SK-N-SH (cell line): ENCODE measurements around the gene SH2B2. TPM values are rescaled to one million over a fixed set of nuclear protein-coding genes. Genes with fewer than 3 reads are reported as not detected.
A peak's percentile ranks its signal among the peaks of the same experiment; 100 is the strongest.

ENCODE experiments used
- CTCF ChIA-PET: fragments of 300-600, 350-600 bp; formaldehyde crosslinking; extraction: SDS; loops from one replicate; lab custom pipeline; 2021; lab: Yijun Ruan, JAX
- POLR2A ChIA-PET: fragments of 350-600 bp; sonication (Branson Sonifier 250); formaldehyde crosslinking; extraction: SDS; loops from one replicate; lab custom pipeline; 2020; ENCODE audit warnings: antibody characterized with exemption, inconsistent platforms; lab: Yijun Ruan, JAX
- DNase-seq: peaks from one replicate; pipeline ENCODE4 v3.0.0; 2012
- H2AFZ ChIP-seq: fragments of 200-600 bp; sonication (generic); 2 replicates; pipeline ENCODE4 v1.8.1; 2016; ENCODE audit warnings: antibody characterized with exemption, mild to moderate bottlenecking, low read depth
- H3F3A ChIP-seq: fragments of 200-600 bp; sonication (generic); replicated peaks from 2 replicates; pipeline ENCODE3; 2016; ENCODE audit warnings: antibody characterized with exemption, mild to moderate bottlenecking; ENCODE audit not compliant: insufficient read depth
- H3K27ac ChIP-seq, 2 experiments: fragments of 200-500 bp in 1 of 2; fragments of 200-600 bp in 1 of 2; sonication (Bioruptor generic) in 1 of 2; sonication (generic), shearing (Covaris generic) in 1 of 2; 2 replicates each; pipeline versions ENCODE4 v1.5.1 to v1.6.1; 2014 to 2016; ENCODE audit warnings: low read depth in 2 of 2, inconsistent platforms in 1 of 2, low read length in 1 of 2, mild to moderate bottlenecking in 1 of 2, mixed read lengths in 1 of 2
- H3K27me3 ChIP-seq: fragments of 200-600 bp; sonication (generic), shearing (Covaris generic); 2 replicates; pipeline ENCODE4 v1.6.1; 2016; ENCODE audit warnings: mixed run types; ENCODE audit not compliant: insufficient read depth
- H3K36me3 ChIP-seq, 2 experiments: fragments of 200-500 bp in 1 of 2; fragments of 200-600 bp in 1 of 2; sonication (Bioruptor generic) in 1 of 2; sonication (generic) in 1 of 2; replicated peaks in 1 of 2; 2 replicates each; pipeline versions ENCODE3 to v1.5.1; 2014 to 2016; ENCODE audit warnings: low read length in 1 of 2, mild to moderate bottlenecking in 1 of 2; ENCODE audit not compliant: insufficient read depth in 2 of 2, control insufficient read depth in 1 of 2
- H3K4me1 ChIP-seq, 2 experiments: fragments of 200-500 bp in 1 of 2; fragments of 200-600 bp in 1 of 2; sonication (Bioruptor generic) in 1 of 2; sonication (generic), shearing (Covaris generic) in 1 of 2; 2 replicates each; pipeline versions ENCODE4 v1.5.1 to v1.6.1; 2014 to 2016; ENCODE audit warnings: low read depth in 1 of 2, low read length in 1 of 2, mixed run types in 1 of 2; ENCODE audit not compliant: insufficient read depth in 2 of 2, control insufficient read depth in 1 of 2
- H3K4me2 ChIP-seq: fragments of 200-600 bp; sonication (generic), shearing (Covaris generic); 2 replicates; pipeline ENCODE4 v1.6.1; 2017; ENCODE audit warnings: mixed run types
- H3K4me3 ChIP-seq, 2 experiments: fragments of 200-500 bp in 1 of 2; fragments of 200-600 bp in 1 of 2; sonication (Bioruptor generic) in 1 of 2; sonication (generic), shearing (Covaris generic) in 1 of 2; 2 replicates each; pipeline versions ENCODE4 v1.5.1 to v1.8.1; 2014 to 2016; ENCODE audit warnings: low read depth in 2 of 2, inconsistent platforms in 1 of 2, low read length in 1 of 2, mild to moderate bottlenecking in 1 of 2, mixed read lengths in 1 of 2, moderate library complexity in 1 of 2
- H3K79me2 ChIP-seq: fragments of 200-600 bp; sonication (generic); 2 replicates; pipeline ENCODE4 v1.8.1; 2017; ENCODE audit warnings: mild to moderate bottlenecking; ENCODE audit not compliant: insufficient read depth
- H3K9ac ChIP-seq: fragments of 200-600 bp; sonication (generic); 2 replicates; pipeline ENCODE4 v1.6.1; 2017; ENCODE audit warnings: mixed run types
- H3K9me2 ChIP-seq: fragments of 200-600 bp; sonication (generic); 2 replicates; pipeline ENCODE4 v1.6.1; 2017; ENCODE audit warnings: mixed run types
- H3K9me3 ChIP-seq: fragments of 200-600 bp; sonication (generic); 2 replicates; pipeline ENCODE4 v1.6.1; 2017; ENCODE audit warnings: mixed run types, mild to moderate bottlenecking, moderate library complexity
- H4K20me1 ChIP-seq: fragments of 200-600 bp; sonication (generic); 2 replicates; pipeline ENCODE4 v1.6.1; 2017; ENCODE audit warnings: mild to moderate bottlenecking, mixed run types; ENCODE audit not compliant: insufficient read depth
- CTCF ChIP-seq: fragments of 200-600 bp; sonication (generic); IDR thresholded peaks from 2 replicates; pipeline ENCODE4 v1.6.1; 2017; ENCODE audit warnings: antibody characterized with exemption, mild to moderate bottlenecking, moderate library complexity
- EP300 ChIP-seq, 2 experiments: IDR thresholded peaks; 2 replicates each; pipeline versions ENCODE4 v1.4.0 to v1.6.1; 2012; ENCODE audit warnings: borderline replicate concordance in 1 of 2, low read depth in 1 of 2, low read length in 1 of 2
- GATA2 ChIP-seq: sonication (generic); formaldehyde crosslinking; IDR thresholded peaks from 2 replicates; pipeline ENCODE4 v1.5.0; 2020; ENCODE audit warnings: mild to moderate bottlenecking, missing genetic modification reagents
- MEF2A ChIP-seq: IDR thresholded peaks from 2 replicates; pipeline ENCODE4 v1.4.0; 2012; ENCODE audit warnings: low read depth, borderline replicate concordance
- POLR2AphosphoS5 ChIP-seq: IDR thresholded peaks from 2 replicates; pipeline ENCODE4 v1.6.1; 2012; ENCODE audit warnings: low read depth, low read length
- REST ChIP-seq: IDR thresholded peaks from 2 replicates; pipeline ENCODE4 v1.6.1; 2012; ENCODE audit warnings: mild to moderate bottlenecking, low read depth, low read length, moderate library complexity
- TAF1 ChIP-seq: IDR thresholded peaks from 2 replicates; pipeline ENCODE4 v1.6.1; 2012; ENCODE audit warnings: low read depth, mild to moderate bottlenecking, low read length, moderate library complexity, borderline replicate concordance
- USF2 ChIP-seq: fragments of 150-350 bp; IDR thresholded peaks from 2 replicates; pipeline ENCODE4 v1.6.1; 2017; ENCODE audit warnings: antibody characterized with exemption, low read length, low read depth, borderline replicate concordance
- ZBTB33 ChIP-seq: IDR thresholded peaks from 2 replicates; pipeline ENCODE4 v1.4.0; 2012; ENCODE audit warnings: low read depth, borderline replicate concordance
- WGBS: methylation state at CpG from one replicate; pipeline ENCODE4 v1.1.6; 2017; ENCODE audit warnings: low lambda C conversion rate; 5-methylcytosine and 5-hydroxymethylcytosine counted together
- polyA plus RNA-seq, 3 experiments: library from polyadenylated mRNA; depleted of rRNA; stranded (reverse); fragments of >200 nt; gene quantifications; 2 replicates each; pipeline ENCODE4 v1.2.3, GENCODE V29; 2012

Gene SH2B2
- polyA plus RNA-seq, 1 of the 3 experiments (the other 2 are of a cell fraction), result 4.7 TPM

GRCh38 chr7:102251531-102252365, 34.9 kb upstream of the SH2B2 start (continued):
- TF ChIP-seq CTCF, result no peak
- no peak for TF ChIP-seq TAF1

GRCh38 chr7:102252366-102252982, 34.2 kb upstream of the SH2B2 start:
- WGBS, result 74% methylated on average over 11 of the region's 11 CpGs
- H3K36me3 ChIP-seq, result peaks cover 0 to 14% of the 10 kb centered on the region in 2 experiments
- H4K20me1 ChIP-seq, result no peaks in the 10 kb centered on the region
- peak overlapping the region in 1 of 2 experiments; percentile 91; a peak in 2 of 4 replicates for H3K27ac ChIP-seq
- no peaks in the 10 kb centered on the region for H3K9me2 ChIP-seq
- H3K27me3 ChIP-seq, result no peaks in the 10 kb centered on the region
- DNase-seq, result peak; percentile 68
- H3K9ac ChIP-seq, result no peak overlapping the region
- no peaks in the 10 kb centered on the region for H3K79me2 ChIP-seq
- no peak overlapping the region for H2AFZ ChIP-seq
- no peaks in the 10 kb centered on the region for H3K9me3 ChIP-seq
- TF ChIP-seq GATA2 (CRISPR knock-in tag) (peak; percentile 41), EP300 (IDR thresholded peaks at IDR 0.05; ENCODE audit: borderline replicate concordance in 1 of 2, low read depth in 1 of 2, low read length in 1 of 2) (no peak)
- peaks cover 0 to 40% of the 10 kb centered on the region in 2 experiments; a peak in 2 of 4 replicates for H3K4me1 ChIP-seq
- no peaks in the 10 kb centered on the region for H3F3A ChIP-seq
- CTCF ChIA-PET, result interaction anchor here (0.6 to 9.3 kb wide), 16 partner anchors 9 to 714 kb away, joined by 3 to 85 read pairs (median 5); no protein-coding TSS in a partner anchor
- no peak overlapping the region for H3K4me2 ChIP-seq
- no peak overlapping the region for H3K4me3 ChIP-seq
- POLR2A ChIA-PET, result interaction anchor here (1.1 kb wide), 1 partner anchor 18 kb away, joined by 8 read pairs; no protein-coding TSS in a partner anchor

- no peak for DNase-seq
- Histone ChIP-seq H3K79me2 (no peaks in the 10 kb centered on the region), H3K36me3 (peaks cover 0 to 14% of the 10 kb centered on the region in 2 experiments), H3K4me1 (peaks cover 0 to 42% of the 10 kb centered on the region in 2 experiments; a peak in 2 of 4 replicates), H4K20me1 (no peaks in the 10 kb centered on the region), H3K27me3 (no peaks in the 10 kb centered on the region), H3K27ac (peak overlapping the region in 1 of 2 experiments; percentile 91; a peak in 2 of 4 replicates), H3K9me3 (no peaks in the 10 kb centered on the region), H3K9me2 (no peaks in the 10 kb centered on the region), H3K4me3 (no peak overlapping the region), H2AFZ (no peak overlapping the region), H3K4me2 (no peak overlapping the region), H3F3A (no peaks in the 10 kb centered on the region), H3K9ac (no peak overlapping the region)
- WGBS, result 96% methylated on average over 18 of the region's 19 CpGs
- POLR2A ChIA-PET, result interaction anchor here (1.0 to 1.1 kb wide), 2 partner anchors 17 kb away, joined by 3 to 8 read pairs; no protein-coding TSS in a partner anchor
- CTCF ChIA-PET, result interaction anchor here (0.6 to 9.3 kb wide), 14 partner anchors 14 to 712 kb away, joined by 3 to 85 read pairs (median 6); no protein-coding TSS in a partner anchor
- TF ChIP-seq MEF2A (no peak), POLR2AphosphoS5 (no peak), REST (no peak), USF2 (no peak), ZBTB33 (no peak)
Observed at GRCh38 chr7:102253066-102253972, 33.3 kb upstream of the SH2B2 start.
